ENCODE data around the gene MAPK8IP2. TPM values are rescaled to one million over a fixed set of nuclear protein-coding genes. Genes with fewer than 3 reads are reported as not detected.
A peak's percentile ranks its signal among the peaks of the same experiment; 100 is the strongest.
"Not testable (repeated sequence)": the region's sequence is repeated elsewhere in the genome, so short reads cannot be mapped to it uniquely, and the experiment has no call there.

The MAPK8IP2 gene
- total and polyA plus RNA-seq, 2 donors (not counting 1 experiment from before 2014, with no cell fraction given), result 0.10 to 0.17 TPM

- no peaks in the 10 kb centered on the region for H3K4me1 ChIP-seq (ENCODE audit: control insufficient read depth, extremely low read depth, insufficient read depth, low read length)
- DNase-seq (ENCODE audit: low read depth in 2 of 2), result no peak
- peaks cover 11% of the 10 kb centered on the region for H3K27me3 ChIP-seq (ENCODE audit: control insufficient read depth, insufficient read depth, low read length)
- no peaks in the 10 kb centered on the region for H3K36me3 ChIP-seq (ENCODE audit: control insufficient read depth, insufficient read depth, low read length)
- no peak overlapping the region for H3K27ac ChIP-seq (ENCODE audit: insufficient read depth, low read length)
- no peak overlapping the region for H2AFZ ChIP-seq (ENCODE audit: low read length)
- H4K20me1 ChIP-seq (ENCODE audit: control insufficient read depth, extremely low read depth, insufficient read depth, low read length), result no peaks in the 10 kb centered on the region
- no peaks in the 10 kb centered on the region for H3K79me2 ChIP-seq (ENCODE audit: control insufficient read depth, insufficient read depth, low read length)
- no peak overlapping the region for H3K4me3 ChIP-seq (replicated peaks in 1 of 4; ENCODE audit: control extremely low read depth in 1 of 4, insufficient read depth in 1 of 4, low read depth in 3 of 4, low read length in 4 of 4)
- no peaks in the 10 kb centered on the region for H3K9me3 ChIP-seq (ENCODE audit: control insufficient read depth, insufficient read depth, low read depth, low read length)
- no peak overlapping the region for H3K4me2 ChIP-seq (ENCODE audit: extremely low read depth, insufficient read depth, low read length)
- H3K9ac ChIP-seq (ENCODE audit: insufficient read depth, low read length), result no peak overlapping the region
- TF ChIP-seq CTCF (conservative IDR thresholded peaks at IDR 0.05 in 1 of 2, IDR thresholded peaks at IDR 0.05 in 1 of 2; ENCODE audit: low read depth in 1 of 2, low read length in 2 of 2) (no peak), EZH2 (IDR thresholded peaks at IDR 0.05; ENCODE audit: low read length, missing control alignments) (no peak)
Measured at GRCh38 chr22:50640857-50641647, 40.5 kb downstream of the MAPK8IP2 start.

DNA sequence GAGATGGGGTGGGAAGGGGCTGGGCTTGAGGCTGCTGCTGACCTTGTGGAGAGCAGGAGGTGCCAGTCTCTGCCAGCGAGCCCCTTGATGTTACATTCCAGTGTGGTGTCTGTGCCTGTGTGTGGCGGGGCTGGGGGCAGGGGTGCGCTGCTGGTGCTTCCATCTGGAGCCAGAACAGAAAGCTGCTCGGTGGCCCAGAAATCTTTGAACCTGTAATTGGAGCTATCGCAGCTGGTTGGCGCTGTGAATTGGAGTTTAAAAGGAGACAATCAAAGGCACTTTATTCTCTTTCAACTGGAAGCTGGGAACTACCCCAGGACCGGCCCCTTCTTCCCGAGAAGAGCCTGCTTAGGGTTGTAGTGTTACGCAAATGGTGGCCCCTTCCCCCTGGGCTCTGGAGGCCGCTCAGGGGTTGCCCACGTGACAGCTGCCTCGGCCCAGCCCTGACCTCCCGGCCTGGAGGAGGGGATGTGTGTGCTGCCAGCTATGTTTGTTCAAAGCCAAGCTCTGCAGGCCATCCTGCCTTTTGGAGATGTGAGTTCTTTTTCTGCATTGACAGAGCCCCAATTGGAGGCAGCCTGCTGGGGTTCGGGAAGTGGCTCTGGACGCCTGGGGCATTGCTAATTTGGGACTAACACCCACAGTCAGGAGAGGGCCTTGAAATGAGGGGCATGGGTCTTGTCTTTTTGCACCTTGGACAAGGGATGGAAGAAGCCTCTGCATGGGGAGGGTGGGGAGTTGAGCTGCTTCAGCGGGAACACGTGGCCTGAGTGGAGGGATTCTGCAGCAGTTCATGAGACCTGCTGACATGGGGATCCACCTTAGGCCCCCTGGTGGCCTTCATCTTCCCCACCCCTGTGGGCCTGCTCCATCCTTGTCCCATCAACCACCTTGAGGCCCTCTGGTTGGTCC, 41.4 kb downstream of the MAPK8IP2 start:
- Histone ChIP-seq H4K20me1 (ENCODE audit: control insufficient read depth, extremely low read depth, insufficient read depth, low read length) (no peaks in the 10 kb centered on the region), H3K9me3 (ENCODE audit: control insufficient read depth, insufficient read depth, low read depth, low read length) (no peaks in the 10 kb centered on the region), H3K27me3 (ENCODE audit: control insufficient read depth, insufficient read depth, low read length) (peaks cover 11% of the 10 kb centered on the region), H3K79me2 (ENCODE audit: control insufficient read depth, insufficient read depth, low read length) (no peaks in the 10 kb centered on the region), H3K27ac (ENCODE audit: insufficient read depth, low read length) (no peak overlapping the region), H3K4me3 (replicated peaks in 1 of 4; ENCODE audit: control extremely low read depth in 1 of 4, insufficient read depth in 1 of 4, low read depth in 3 of 4, low read length in 4 of 4) (no peak overlapping the region), H2AFZ (ENCODE audit: low read length) (no peak overlapping the region), H3K36me3 (ENCODE audit: control insufficient read depth, insufficient read depth, low read length) (no peaks in the 10 kb centered on the region), H3K4me2 (ENCODE audit: extremely low read depth, insufficient read depth, low read length) (no peak overlapping the region), H3K4me1 (ENCODE audit: control insufficient read depth, extremely low read depth, insufficient read depth, low read length) (no peaks in the 10 kb centered on the region), H3K9ac (ENCODE audit: insufficient read depth, low read length) (no peak overlapping the region)
- TF ChIP-seq EZH2 (IDR thresholded peaks at IDR 0.05; ENCODE audit: low read length, missing control alignments) (peak; percentile 37), CTCF (conservative IDR thresholded peaks at IDR 0.05 in 1 of 2, IDR thresholded peaks at IDR 0.05 in 1 of 2; ENCODE audit: low read depth in 1 of 2, low read length in 2 of 2) (peak; percentile 31 to 61)
- DNase-seq (ENCODE audit: low read depth in 2 of 2), result peak; percentile 33 to 86

- H3K9ac ChIP-seq (ENCODE audit: insufficient read depth, low read length); H3K4me3 ChIP-seq (replicated peaks in 1 of 4; ENCODE audit: control extremely low read depth in 1 of 4, insufficient read depth in 1 of 4, low read depth in 3 of 4, low read length in 4 of 4); H4K20me1 ChIP-seq (ENCODE audit: control insufficient read depth, extremely low read depth, insufficient read depth, low read length); H3K27ac ChIP-seq (ENCODE audit: insufficient read depth, low read length); H3K4me2 ChIP-seq (ENCODE audit: extremely low read depth, insufficient read depth, low read length); DNase-seq (ENCODE audit: low read depth in 2 of 2); H3K4me1 ChIP-seq (ENCODE audit: control insufficient read depth, extremely low read depth, insufficient read depth, low read length); H3K9me3 ChIP-seq (ENCODE audit: control insufficient read depth, insufficient read depth, low read depth, low read length); H3K79me2 ChIP-seq (ENCODE audit: control insufficient read depth, insufficient read depth, low read length); H3K36me3 ChIP-seq (ENCODE audit: control insufficient read depth, insufficient read depth, low read length); H2AFZ ChIP-seq (ENCODE audit: low read length): not testable (repeated sequence)
- peaks cover 11% of the 10 kb centered on the region for H3K27me3 ChIP-seq (ENCODE audit: control insufficient read depth, insufficient read depth, low read length)
Measured at GRCh38 chr22:50643021-50643820, 42.6 kb downstream of the MAPK8IP2 start.

DNA sequence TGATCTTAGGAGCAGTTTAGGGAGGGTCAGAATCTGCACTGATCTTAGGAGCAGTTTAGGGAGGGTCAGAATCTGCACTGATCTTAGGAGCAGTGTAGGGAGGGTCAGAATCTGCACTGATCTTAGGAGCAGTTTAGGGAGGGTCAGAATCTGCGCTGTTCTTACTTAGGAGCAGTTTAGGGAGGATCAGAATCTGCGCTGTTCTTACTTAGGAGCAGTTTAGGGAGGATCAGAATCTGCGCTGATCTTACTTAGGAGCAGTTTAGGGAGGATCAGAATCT, 43.2 kb downstream of the MAPK8IP2 start:
- H3K4me2 ChIP-seq (ENCODE audit: extremely low read depth, insufficient read depth, low read length); H2AFZ ChIP-seq (ENCODE audit: low read length); H3K9ac ChIP-seq (ENCODE audit: insufficient read depth, low read length); H3K79me2 ChIP-seq (ENCODE audit: control insufficient read depth, insufficient read depth, low read length); H3K9me3 ChIP-seq (ENCODE audit: control insufficient read depth, insufficient read depth, low read depth, low read length); H3K4me1 ChIP-seq (ENCODE audit: control insufficient read depth, extremely low read depth, insufficient read depth, low read length); DNase-seq (ENCODE audit: low read depth in 2 of 2); H3K36me3 ChIP-seq (ENCODE audit: control insufficient read depth, insufficient read depth, low read length); H3K4me3 ChIP-seq (replicated peaks in 1 of 4; ENCODE audit: control extremely low read depth in 1 of 4, insufficient read depth in 1 of 4, low read depth in 3 of 4, low read length in 4 of 4); H4K20me1 ChIP-seq (ENCODE audit: control insufficient read depth, extremely low read depth, insufficient read depth, low read length); H3K27ac ChIP-seq (ENCODE audit: insufficient read depth, low read length): not testable (repeated sequence)
- H3K27me3 ChIP-seq (ENCODE audit: control insufficient read depth, insufficient read depth, low read length), result peaks cover 11% of the 10 kb centered on the region
